D721Med (cell line): ENCODE data around the gene CDC42BPG.

ENCODE experiments used
- DNase-seq: peaks from one replicate; pipeline ENCODE4 v3.0.0; 2011; ENCODE audit warnings: low spot score; ENCODE audit not compliant: insufficient read length
- FAIRE-seq: peaks from 2 replicates; lab custom pipeline; 2011; peaks lifted over from hg19 to GRCh38; lab: Jason Lieb, UNC
- TF ChIP-seq, protein P1 (sequence below): IDR thresholded peaks from 2 replicates; pipeline ENCODE4 v1.5.1; 2012; ENCODE audit warnings: mild to moderate bottlenecking, control low read depth; ENCODE audit not compliant: insufficient read depth; ENCODE audit errors: missing control alignments

The CDC42BPG gene

DNA sequence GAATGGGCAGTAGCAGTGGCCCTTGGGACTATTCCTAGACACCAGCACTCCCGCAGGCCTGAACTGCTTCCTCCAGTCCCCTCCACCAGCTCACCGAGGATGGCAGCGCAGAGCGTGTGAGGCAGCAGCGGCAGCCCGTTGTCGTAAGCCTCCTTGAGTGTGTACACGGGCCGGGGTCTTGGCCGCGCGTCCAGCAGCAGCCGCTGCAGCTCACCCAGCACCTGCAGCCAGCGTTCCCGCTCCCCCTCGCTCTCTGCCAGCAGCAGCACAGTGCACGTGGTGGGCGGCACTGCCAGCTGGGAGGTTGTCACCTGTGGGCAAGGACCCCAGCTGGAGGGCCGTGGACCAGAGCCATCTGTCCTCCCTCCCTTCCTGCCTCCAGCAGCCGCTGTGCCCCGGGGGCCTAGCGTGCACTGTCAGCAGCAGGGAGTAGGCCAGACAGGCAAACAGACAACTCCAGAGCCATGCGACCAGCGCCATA lies 13.0 kb downstream of the CDC42BPG start:
- FAIRE-seq (no peak), DNase-seq (no peak)
- TF ChIP-seq, protein P1, sequence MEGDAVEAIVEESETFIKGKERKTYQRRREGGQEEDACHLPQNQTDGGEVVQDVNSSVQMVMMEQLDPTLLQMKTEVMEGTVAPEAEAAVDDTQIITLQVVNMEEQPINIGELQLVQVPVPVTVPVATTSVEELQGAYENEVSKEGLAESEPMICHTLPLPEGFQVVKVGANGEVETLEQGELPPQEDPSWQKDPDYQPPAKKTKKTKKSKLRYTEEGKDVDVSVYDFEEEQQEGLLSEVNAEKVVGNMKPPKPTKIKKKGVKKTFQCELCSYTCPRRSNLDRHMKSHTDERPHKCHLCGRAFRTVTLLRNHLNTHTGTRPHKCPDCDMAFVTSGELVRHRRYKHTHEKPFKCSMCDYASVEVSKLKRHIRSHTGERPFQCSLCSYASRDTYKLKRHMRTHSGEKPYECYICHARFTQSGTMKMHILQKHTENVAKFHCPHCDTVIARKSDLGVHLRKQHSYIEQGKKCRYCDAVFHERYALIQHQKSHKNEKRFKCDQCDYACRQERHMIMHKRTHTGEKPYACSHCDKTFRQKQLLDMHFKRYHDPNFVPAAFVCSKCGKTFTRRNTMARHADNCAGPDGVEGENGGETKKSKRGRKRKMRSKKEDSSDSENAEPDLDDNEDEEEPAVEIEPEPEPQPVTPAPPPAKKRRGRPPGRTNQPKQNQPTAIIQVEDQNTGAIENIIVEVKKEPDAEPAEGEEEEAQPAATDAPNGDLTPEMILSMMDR, result no peak

DNA sequence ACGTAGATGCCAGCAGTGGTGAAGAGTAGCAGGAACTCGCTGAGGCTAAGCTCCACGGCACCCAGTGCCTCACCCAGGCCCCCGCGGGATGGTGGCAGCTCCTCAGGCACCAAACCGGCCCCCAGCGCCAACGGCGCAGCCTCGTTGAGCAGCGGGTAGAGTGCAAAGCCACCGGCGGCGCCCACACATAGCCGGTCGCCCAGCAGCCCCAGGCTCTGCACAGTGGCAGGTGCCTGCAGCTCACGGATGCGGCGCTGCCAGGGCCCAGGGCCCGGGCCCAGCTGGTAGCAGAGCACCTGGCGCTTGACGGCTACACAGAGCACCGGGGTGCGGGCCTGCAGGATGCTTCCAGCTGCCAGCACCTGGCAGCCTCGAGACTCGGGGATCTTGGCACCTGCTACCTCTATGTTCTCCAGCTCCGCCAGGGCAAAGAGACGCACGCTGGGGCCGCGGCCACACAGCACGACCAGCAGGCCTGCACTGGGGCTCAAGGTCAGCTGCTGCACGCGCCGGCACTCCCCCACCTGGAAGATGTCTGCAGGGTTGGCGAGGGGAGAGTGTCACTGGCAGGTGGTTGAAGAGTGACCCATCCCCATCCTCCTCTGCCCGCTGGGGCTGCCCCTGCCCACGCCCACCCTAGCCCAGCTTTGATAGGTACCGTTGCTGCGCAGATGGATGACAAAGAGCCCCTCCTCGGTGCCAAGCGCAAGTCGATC lies 14.8 kb downstream of the CDC42BPG start:
- no peak for DNase-seq
- no peak for FAIRE-seq
- TF ChIP-seq, protein P1, result no peak

DNA sequence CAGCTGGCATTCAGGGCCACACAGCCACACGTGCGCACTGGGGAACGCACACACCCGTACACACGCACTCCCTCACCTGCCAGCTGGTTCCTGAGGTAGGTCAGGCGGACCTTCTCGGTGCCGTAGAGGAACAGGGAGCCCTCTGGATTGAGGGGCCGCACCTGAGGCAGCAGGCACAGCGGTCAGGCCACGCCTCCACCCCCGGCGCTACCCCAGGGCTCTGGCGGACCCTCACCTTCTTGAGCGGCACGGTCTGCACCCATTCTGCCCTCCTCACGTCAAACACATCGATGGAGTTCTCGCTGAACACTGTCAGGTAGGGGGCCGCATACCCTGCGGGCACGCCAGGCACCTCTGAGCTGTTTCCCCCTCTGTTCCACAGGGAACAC lies 17.0 kb downstream of the CDC42BPG start:
- TF ChIP-seq, protein P1, result no peak
- no peak for DNase-seq
- FAIRE-seq, result no peak

DNA sequence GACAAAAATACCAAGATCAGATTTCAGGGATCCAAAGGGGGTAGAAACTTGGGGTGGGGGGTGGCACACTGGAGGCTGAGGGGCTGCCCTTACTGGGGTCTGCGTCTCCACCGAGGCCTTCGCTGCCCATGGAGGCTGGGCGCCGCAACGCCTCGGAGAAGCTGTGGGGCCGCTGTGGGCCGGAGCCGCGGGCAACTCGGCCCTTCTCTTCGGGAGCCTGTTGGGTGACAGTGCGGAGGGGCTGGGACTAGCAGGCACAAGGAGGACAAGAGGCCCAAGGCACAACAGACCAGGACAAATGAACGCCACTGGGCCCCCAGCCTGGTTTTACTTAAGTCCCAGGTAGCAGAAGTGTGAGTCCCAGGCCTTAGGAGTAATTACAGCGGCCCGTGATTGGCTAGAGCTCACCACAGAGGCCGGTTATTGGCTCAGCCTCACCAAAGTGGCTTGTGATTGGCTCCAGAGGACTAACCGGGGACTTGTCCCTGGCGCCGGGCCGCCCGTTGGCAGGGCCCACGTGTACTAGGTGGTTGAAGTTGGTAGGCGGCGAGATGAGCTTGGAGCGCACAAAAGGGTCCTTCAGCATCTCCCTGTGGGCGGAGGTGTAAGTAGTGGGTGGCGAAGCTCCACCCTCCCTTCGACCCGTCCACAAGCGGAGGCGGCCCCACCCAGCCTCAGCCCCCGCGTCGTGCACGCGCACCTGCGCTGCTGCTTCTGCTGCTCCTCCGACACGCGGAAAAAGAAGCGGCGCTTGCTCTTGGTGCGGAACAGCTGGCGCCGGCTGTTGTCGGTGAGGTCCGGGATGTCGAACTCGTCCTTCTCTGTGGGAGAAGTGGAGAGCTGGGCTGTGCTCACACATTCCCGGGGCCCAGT lies 17.6 kb downstream of the CDC42BPG start:
- FAIRE-seq, result no peak
- TF ChIP-seq, protein P1, result no peak
- DNase-seq, result no peak

DNA sequence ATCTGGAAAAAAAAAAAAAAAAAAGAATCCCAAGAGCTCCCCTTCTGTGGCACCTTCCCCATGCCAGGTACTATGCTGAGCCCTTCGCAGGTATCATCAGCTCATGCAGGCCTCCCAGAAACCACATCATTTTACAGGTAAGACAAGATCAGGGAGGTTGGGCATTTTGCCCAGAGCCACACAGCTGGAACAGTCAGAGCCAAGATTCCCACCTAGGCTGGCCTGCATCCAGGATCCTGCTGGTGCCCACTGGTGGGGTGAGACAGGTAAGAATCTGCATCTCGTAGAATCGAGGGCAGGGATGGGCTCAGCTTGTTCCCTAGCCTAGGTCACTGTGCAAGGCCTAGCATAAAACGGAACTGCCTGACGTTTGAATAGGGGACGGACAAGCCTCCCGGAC lies 18.4 kb downstream of the CDC42BPG start:
- no peak for FAIRE-seq

DNA sequence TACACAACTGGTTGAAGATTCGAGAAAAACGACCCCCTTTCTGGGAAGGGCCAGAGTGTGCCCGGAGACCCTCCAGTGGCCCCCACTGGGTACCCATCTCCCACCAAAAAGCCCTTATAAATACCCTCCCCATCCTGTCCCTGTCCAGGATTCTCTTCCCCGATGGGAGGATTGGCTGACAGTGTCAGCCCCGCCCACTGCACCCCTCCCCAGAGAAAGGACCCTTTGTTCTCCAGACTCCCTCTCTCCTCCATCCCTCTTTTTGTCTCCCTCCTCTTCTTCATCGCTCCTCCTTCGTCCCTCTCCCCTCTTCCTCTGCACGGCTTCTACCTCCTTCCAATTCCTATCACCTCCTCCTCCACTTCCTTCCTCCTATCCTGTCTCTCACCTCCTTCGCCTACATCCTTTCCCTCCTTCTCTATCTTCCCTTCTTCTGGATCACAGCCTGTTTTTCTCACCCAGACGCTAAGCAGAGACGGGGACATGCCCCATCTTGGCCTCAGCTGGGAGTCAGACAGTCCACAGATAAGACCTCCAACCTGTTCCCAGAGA lies 20.8 kb downstream of the CDC42BPG start:
- no peak for DNase-seq
- TF ChIP-seq, protein P1, result no peak
- no peak for FAIRE-seq

More for the DNA sequence above, 18.4 kb downstream of the CDC42BPG start:
- DNase-seq, result no peak
- TF ChIP-seq, protein P1, result no peak
